GM18520 (cell line): Measurements from ENCODE around the gene ADAMTS14.

Source experiments
- ATAC-seq: cut with Tn5 transposase; IDR thresholded peaks from one replicate; pipeline ENCODE4 v1.9.1; 2021; ENCODE audit not compliant: unreplicated experiment

Gene ADAMTS14

GRCh38 chr10:70674560-70675495, 2.5 kb downstream of the ADAMTS14 start:
- no peak for ATAC-seq

DNA sequence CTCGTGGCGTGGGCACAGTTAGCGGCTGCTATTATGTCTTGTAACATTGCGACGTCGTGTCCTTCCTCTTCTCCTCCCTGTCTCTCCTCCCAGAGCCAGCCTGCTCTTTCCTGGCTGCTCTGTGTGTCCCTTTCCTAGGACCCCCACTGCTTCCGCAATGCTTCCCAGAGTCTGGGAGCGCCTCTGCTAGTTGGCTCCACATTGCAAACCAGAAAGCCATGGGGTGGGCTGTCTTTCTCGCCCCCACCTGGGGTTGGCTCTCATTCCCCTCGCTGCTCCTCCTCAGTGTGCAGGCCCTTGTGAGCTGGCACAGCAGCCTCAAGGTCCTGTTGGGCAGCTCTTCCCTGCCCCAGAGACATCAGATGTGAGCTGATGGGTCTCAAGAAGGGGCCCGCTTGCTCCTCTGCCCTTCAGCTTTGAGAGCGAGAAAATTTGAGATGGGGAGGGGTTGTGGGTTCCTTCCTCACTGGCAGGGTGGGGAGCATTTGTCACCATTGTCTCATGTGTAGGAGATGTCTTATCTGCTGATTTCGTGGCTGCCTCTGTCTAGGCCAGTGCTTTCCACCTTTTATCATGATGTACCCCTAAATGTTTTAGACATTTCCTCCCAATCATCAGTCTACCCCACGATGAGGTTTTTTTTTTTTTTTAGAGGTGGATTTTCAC, 3.3 kb downstream of the ADAMTS14 start:
- ATAC-seq, result no peak

DNA sequence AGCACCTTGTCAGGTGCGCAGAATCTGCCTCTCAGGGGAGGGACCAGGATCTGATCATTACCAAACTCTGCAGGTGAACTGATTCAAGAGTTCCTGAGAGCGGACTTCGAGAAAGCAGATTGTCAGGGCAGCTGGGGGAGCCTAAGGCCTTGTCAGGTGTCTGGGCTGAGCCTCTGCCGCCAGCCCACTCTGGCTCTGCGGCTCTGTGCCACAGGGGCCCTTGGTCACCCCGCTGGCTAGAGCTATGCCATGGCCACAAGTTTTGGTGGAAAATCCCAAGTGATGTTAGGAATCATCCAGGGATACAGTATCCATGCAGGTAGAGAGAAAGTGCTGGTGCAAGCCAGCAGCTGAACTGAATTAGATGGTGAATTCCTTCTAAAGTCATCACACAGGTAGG, 4.2 kb downstream of the ADAMTS14 start:
- no peak for ATAC-seq

DNA sequence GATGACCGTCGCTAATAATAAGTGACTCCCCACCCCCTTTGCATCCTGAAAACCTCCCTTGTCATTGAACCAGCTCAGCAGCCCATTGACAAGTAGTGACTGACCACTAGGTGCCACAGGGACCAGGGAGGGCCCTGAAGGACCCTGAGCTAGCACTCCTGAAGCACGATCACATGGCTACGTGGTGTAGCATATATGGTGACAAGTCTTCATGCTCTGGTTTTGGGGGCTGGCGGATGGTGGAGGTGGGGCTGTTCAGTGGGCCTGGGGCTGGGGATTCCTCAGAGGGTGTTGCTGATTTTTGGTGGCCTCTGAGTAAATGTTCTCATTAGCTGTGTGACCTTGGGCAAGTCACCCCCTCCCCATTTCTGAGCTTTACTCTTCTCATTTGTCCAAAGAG, 4.7 kb downstream of the ADAMTS14 start:
- ATAC-seq, result no peak

- ATAC-seq, result no peak
Observed at GRCh38 chr10:70677620-70678249, 5.4 kb downstream of the ADAMTS14 start.

DNA sequence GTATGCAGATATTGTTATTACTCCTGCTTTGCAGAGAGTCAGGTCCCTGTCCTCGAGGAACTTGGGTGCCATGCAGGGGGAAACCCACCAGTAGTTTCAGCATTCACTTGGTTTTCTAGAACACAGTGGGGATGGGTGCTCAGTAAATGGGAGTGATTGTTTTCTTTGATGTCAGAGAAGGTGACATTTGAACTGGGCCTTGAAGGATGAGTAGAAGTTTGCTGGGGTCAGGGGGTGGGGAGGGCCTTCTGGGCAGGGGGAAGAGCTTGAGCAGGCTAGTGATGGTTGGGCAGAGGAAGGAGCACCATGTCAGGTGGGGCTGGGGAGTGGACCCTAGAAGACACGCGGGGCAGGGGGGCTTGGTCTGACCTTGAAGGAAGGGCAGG, 5.9 kb downstream of the ADAMTS14 start:
- ATAC-seq, result no peak

GRCh38 chr10:70678757-70679489, 6.6 kb downstream of the ADAMTS14 start:
- no peak for ATAC-seq

DNA sequence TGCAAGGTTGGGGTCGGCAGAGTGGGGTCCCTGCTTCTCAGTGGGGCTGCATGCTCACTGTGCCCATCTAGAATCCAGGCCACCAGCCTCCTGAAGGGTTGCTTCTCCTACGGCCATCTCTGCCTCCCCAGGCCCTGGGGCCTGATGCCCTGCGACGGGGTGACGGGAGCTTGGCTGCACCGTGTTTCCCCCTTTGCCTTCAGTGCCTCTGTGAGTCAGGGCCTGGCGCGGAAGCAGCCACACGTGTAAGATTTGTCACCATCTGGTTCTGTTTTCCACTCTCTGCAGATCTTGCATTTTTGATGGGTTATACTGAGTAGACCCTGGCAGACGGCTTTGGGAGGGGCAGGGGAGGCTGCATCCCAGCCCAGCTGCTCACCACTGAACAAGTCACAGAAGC, 7.2 kb downstream of the ADAMTS14 start:
- no peak for ATAC-seq

- no peak for ATAC-seq
Observed at GRCh38 chr10:70680899-70681730, 8.8 kb downstream of the ADAMTS14 start.

DNA sequence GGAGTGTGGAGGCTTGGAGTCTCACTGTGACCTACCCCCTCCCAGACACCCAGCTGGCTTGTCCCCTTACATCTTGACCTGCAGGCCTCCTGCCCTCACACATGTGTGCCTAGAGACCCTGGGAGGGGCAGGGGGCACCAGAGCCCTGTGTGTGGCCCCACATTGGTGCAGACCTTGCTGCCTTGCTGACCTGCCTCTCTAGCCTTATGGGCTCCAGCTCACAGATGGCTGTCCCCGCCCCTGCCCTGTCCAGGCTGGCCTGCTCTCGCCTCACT, 9.4 kb downstream of the ADAMTS14 start:
- no peak for ATAC-seq

GRCh38 chr10:70682920-70683600, 10.8 kb downstream of the ADAMTS14 start:
- ATAC-seq, result no peak

GRCh38 chr10:70683601-70683934, 11.3 kb downstream of the ADAMTS14 start:
- ATAC-seq, result no peak

DNA sequence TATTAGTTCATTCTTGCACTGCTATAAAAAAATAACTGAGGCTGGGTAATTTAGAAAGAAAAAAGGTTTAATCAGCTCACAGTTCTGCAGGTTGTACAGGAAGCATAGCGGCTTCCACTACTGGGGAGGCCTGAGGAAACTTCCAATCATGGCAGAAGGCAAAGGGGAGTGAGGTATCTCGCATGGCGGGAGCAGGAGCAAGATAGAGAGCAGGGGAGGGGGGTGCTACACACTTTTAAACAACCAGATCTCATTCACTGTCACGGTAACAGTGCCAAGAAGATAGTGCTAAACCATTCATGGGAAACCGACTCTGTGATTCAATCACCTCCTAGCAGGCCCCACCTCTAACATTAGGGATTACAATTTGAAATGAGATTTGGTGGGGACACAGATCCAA, 11.6 kb downstream of the ADAMTS14 start:
- ATAC-seq, result no peak

DNA sequence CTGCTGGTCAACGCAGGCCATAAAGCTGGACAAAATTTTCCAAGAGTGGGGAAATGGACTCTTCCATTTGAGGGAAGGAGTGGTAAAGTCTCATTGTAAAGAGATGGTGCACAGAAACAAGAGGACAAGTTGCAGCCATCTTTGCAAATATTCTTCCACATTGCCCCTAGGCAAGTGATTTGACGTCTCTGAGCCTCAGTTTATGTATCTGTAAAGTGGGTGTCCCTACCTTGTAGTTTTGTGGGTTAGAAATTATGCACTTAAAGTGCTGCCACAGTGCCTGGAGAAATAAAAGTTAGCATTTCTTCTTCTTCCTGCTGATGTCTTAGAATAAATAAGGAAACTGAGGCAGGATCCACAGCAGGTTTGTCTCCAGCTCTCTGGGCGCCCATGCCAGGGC, 12.1 kb downstream of the ADAMTS14 start:
- no peak for ATAC-seq

GRCh38 chr10:70684839-70685454, 12.6 kb downstream of the ADAMTS14 start:
- no peak for ATAC-seq

DNA sequence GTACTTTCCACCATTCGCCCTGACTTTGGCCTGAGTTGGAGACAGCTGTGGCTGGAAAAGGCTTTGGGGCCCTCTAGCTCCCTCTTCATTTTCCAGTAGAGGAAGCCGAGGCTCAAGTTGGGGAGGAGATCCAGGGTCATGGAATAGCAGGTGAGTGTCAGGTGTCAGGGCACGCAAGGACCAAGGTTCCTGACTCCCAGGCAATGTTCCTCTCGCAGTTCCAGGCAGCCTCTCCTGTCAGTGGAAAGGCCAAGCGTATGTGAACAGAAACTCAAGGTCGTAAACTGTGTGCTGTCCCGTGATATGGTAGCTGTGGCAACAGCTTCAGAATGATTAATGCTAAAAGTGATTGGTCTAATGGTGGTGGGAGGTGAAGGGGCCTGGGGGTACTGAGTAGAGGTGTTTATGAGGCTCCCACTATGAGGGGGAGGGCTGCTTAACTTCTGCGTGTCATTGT, 13.2 kb downstream of the ADAMTS14 start:
- no peak for ATAC-seq

DNA sequence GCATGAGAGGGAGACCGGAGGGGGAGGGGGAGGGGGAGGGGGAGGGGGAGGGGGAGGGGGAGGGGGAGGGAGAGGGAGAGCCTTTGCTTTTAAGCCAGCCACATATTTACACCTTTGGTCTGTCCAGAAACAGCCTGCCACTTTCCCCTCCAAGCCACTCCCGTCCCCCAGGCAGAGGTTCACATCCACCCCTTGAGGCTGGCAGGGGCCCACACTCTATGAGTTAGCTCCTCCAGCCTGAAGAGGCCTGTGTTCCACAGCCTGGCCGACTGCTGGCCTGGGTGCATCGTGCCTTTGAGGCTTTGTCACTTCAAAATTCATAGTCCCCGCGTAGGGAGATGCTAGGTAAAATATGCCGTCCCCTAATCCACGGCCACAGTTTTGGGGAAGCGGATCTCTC, 16.5 kb downstream of the ADAMTS14 start:
- ATAC-seq, result no peak

DNA sequence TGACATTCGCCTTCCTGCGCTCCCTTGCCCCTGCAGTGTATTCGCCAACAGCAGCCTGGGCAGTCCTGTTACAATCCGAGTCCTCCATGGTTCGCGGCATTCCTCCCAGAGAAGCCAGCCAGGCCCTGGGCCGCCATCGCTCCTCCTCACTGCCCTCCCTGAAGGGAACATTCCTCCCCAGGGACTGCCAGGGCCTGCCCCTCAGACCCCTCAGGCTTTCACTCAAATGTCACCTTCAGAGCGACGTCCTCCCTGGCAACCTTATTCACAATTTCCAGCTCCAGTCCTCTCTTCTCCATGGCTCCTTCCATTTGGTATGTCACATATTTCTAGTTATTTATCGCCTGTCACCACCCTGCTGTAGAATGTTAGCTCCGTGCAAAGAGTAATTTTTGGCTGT, 17.4 kb downstream of the ADAMTS14 start:
- ATAC-seq, result no peak

GRCh38 chr10:70690589-70690988, 18.3 kb downstream of the ADAMTS14 start:
- no peak for ATAC-seq

DNA sequence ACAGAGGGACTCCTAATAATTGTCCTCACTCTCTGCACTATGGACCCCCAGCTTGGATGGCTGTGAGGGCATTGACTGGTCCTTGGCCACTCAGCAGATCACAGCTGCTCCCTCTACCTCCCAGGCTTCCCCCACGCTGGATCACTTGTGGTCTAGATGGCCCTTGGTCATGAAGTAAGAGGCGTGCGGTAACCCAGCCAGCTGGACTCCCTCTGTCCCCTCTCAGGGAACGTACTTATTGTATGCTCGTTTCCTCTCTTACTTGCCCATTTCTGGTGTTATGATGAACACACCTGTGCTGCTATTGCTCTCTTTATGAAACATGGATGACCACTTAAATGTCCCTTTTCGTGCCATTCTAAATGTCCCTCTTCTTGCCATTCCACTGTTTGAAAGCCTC, 19.3 kb downstream of the ADAMTS14 start:
- no peak for ATAC-seq
